Stomach (tissue), 4 donors: ENCODE data around the gene SCFD2.

Experiments
- POLR2A ChIP-seq, 4 donors: fragments of 450-650 bp; IDR thresholded peaks; one replicate each; pipeline ENCODE4 v1.6.1; 2016; ENCODE audit warnings: antibody characterized with exemption in 4 of 4, control low read depth in 2 of 4, mild to moderate bottlenecking in 1 of 4, moderate library complexity in 1 of 4
- POLR2AphosphoS5 ChIP-seq, 3 donors: sonication (generic); formaldehyde crosslinking; IDR thresholded peaks; one replicate each; pipeline ENCODE4 v1.6.1; 2016; ENCODE audit warnings: antibody characterized with exemption in 3 of 3
- TF ChIP-seq, protein P1 (sequence below), 7 experiments: fragments of 450-650 bp in 4 of 7; fragments of 200-600 bp in 3 of 7; sonication (generic) in 3 of 7; IDR thresholded peaks; one replicate each; pipeline ENCODE4 v1.5.1; 2016 to 2019; ENCODE audit warnings: antibody characterized with exemption in 7 of 7, control low read depth in 2 of 7, mild to moderate bottlenecking in 1 of 7

DNA sequence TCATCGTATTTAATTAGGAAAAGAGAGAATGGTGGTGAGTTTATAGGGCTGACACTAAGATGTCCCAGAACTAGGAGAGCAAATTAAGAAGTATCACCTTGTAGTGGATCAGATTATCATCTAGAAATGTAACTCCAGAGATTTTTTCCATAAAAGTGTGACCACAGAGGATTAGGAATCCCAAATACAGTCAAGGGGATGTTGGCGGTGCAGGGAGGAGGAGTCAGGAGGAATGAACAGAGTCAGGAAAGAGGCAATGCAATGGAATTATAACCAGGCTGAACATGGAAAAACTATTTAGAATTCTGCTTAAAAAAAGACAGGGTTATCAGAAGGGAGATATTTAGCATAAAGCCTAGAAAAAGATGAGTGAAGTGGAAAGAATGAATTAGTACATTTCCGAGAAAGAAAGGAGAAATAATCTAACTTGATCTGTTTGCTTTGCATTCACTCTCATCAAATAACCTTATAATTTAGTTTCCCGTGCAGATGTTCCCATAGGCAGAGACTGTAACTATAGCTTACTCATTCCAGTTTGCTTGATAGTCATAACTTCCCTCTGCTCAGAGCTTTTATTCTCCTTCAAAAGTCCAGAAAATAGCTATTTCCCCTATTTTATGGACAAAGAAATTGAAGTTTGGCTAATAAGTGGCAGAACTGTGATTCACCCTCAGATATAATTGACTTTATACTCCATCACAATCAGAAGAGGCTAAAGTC lies 56.4 kb downstream of the SCFD2 start:
- TF ChIP-seq, protein P1, sequence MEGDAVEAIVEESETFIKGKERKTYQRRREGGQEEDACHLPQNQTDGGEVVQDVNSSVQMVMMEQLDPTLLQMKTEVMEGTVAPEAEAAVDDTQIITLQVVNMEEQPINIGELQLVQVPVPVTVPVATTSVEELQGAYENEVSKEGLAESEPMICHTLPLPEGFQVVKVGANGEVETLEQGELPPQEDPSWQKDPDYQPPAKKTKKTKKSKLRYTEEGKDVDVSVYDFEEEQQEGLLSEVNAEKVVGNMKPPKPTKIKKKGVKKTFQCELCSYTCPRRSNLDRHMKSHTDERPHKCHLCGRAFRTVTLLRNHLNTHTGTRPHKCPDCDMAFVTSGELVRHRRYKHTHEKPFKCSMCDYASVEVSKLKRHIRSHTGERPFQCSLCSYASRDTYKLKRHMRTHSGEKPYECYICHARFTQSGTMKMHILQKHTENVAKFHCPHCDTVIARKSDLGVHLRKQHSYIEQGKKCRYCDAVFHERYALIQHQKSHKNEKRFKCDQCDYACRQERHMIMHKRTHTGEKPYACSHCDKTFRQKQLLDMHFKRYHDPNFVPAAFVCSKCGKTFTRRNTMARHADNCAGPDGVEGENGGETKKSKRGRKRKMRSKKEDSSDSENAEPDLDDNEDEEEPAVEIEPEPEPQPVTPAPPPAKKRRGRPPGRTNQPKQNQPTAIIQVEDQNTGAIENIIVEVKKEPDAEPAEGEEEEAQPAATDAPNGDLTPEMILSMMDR (IDR thresholded peaks at IDR 0.05): no peak
- no peak for TF ChIP-seq POLR2A (IDR thresholded peaks at IDR 0.05)
- no peak for TF ChIP-seq POLR2AphosphoS5 (IDR thresholded peaks at IDR 0.05)
